HCT116 (cell line): ENCODE results near the gene USPL1.

Experiments
- CEBPB ChIP-seq: IDR thresholded peaks from 2 replicates; pipeline ENCODE4 v1.6.1; 2012; ENCODE audit warnings: low read depth
- EZH2 ChIP-seq: fragments of 200-600 bp; sonication (generic); IDR thresholded peaks from 2 replicates; pipeline ENCODE4 v1.6.1; 2017; ENCODE audit warnings: antibody characterized with exemption, mixed run types
- JUND ChIP-seq: IDR thresholded peaks from 2 replicates; pipeline ENCODE4 v1.6.1; 2012
- RAD21 ChIP-seq: IDR thresholded peaks from 2 replicates; pipeline ENCODE4 v1.6.1; 2012; ENCODE audit warnings: low read depth, mild to moderate bottlenecking
- TCF7L2 ChIP-seq: IDR thresholded peaks from 2 replicates; pipeline ENCODE4 v1.7.0; 2011; ENCODE audit warnings: borderline replicate concordance, inconsistent platforms; ENCODE audit not compliant: insufficient read depth, insufficient read length; ENCODE audit errors: extremely low read depth
- TF ChIP-seq, protein P1 (sequence below), 3 experiments: fragments of 200-600 bp in 1 of 3; sonication (generic) in 1 of 3; IDR thresholded peaks in 2 of 3; conservative IDR thresholded peaks in 1 of 3; 2 replicates each; pipeline ENCODE4 v1.5.1; 2012 to 2017; ENCODE audit warnings: low read depth in 2 of 3, low read length in 2 of 3, antibody characterized with exemption in 1 of 3, borderline replicate concordance in 1 of 3, control low read depth in 1 of 3, mild to moderate bottlenecking in 1 of 3, mixed read lengths in 1 of 3, mixed run types in 1 of 3, moderate library complexity in 1 of 3; ENCODE audit not compliant: insufficient read depth in 1 of 3

DNA sequence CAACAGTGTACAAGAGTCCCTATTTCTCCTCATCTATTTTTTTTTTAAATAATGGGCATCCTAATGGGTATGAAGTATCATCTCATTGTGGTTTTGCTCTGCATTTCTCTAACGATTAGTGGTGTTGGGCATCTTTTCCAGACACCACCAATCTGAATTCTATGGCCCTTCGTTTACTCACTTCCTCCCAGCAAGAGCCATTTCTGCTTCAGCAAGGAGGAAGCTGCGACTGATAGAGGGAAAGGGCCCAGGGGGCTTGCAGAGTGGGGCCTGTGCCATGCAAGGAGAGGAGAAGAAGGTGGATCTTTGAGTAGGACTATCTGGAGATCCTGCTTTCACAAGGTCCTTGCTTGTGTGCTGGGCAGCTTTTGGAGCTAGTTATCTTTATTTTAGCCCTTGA lies 58.0 kb downstream of the USPL1 start:
- TF ChIP-seq, protein P1, sequence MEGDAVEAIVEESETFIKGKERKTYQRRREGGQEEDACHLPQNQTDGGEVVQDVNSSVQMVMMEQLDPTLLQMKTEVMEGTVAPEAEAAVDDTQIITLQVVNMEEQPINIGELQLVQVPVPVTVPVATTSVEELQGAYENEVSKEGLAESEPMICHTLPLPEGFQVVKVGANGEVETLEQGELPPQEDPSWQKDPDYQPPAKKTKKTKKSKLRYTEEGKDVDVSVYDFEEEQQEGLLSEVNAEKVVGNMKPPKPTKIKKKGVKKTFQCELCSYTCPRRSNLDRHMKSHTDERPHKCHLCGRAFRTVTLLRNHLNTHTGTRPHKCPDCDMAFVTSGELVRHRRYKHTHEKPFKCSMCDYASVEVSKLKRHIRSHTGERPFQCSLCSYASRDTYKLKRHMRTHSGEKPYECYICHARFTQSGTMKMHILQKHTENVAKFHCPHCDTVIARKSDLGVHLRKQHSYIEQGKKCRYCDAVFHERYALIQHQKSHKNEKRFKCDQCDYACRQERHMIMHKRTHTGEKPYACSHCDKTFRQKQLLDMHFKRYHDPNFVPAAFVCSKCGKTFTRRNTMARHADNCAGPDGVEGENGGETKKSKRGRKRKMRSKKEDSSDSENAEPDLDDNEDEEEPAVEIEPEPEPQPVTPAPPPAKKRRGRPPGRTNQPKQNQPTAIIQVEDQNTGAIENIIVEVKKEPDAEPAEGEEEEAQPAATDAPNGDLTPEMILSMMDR (IDR thresholded peaks at IDR 0.05 in 2 of 3, conservative IDR thresholded peaks at IDR 0.05 in 1 of 3; ENCODE audit: borderline replicate concordance in 1 of 3, insufficient read depth in 1 of 3, low read depth in 2 of 3, low read length in 2 of 3) = no peak
- TF ChIP-seq JUND (no peak), EZH2 (no peak), TCF7L2 (no peak), CEBPB (no peak), RAD21 (no peak)
